IPS DF 4.7 (cell line): Measurements from ENCODE around the gene RPS19.
A peak's percentile ranks its signal among the peaks of the same experiment; 100 is the strongest.

Source experiments
- DNase-seq: peaks from one replicate; pipeline ENCODE4 v3.0.0-alpha.2; 2013; ENCODE audit warnings: low spot score; ENCODE audit errors: extremely low read depth

RPS19 gene

GRCh38 chr19:41859618-41860418, at the start of gene RPS19:
TSS of gene RPS19 (plus strand) at chr19:41860255. CDS start at chr19:41860775, 520 bp downstream.
- DNase-seq, result peak; percentile 94

DNA sequence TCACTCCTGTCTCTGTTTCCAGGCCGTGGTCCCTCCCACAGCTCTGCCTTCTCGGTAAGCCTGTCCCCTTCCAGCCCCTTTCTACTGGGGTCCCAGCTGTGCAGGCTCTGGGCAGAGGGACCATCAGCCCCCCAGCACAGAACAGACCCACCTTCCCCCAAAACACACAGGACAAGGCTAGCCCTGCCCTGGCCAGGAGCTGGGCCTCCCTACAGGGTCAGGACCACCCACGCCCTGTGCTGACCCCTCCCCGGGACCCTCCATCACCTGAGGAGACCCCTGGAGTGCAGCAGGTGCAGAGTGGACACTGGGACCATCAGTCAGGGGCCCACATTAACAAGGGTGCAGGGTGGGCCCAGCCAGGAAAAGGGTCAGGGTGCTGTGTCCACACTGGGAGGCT, 49.8 kb upstream of the RPS19 start:
- no peak for DNase-seq

- no peak for DNase-seq
Measured at GRCh38 chr19:41811036-41811435, 49.0 kb upstream of the RPS19 start.

DNA sequence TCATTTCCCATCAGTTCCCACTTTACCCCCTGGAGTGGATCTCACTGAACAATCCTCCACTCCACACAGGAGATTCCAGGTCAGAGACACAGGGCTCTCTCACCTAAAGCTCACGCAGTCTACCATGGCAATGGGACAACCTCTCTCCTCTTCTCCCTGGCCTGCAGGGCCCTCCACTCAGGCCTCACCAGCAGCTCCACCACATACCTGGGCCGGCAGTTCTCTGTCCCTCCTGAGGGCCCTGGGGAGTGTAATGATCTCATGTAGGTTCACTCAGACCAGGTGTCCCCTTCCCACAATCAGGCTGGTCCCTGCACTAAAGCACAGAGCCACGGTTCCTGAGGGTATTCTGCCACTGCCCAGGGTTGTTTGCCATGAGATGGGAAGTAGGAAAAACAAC, 48.1 kb upstream of the RPS19 start:
- DNase-seq, result no peak

DNA sequence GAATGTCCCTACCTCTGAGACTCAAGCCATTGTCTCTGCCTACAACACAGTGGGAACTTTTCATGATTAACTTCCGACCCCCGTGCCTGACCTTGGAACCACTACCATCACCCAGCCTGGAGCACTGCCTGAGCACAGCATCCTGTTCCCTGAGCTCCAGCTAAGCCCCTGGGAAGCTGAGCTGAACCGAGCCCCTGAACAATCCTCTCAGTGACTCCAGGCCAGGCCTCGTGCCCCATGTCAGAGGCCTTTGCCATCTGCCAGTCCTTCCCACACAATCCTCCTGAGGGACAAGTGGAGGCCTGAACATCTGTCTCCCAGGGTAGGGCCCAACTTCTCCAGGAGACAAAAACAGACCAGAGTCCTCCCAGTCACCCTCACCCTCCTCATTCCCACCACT, 46.1 kb upstream of the RPS19 start:
- no peak for DNase-seq

GRCh38 chr19:41815301-41815700, 44.8 kb upstream of the RPS19 start:
- DNase-seq, result no peak

- no peak for DNase-seq
Measured at GRCh38 chr19:41816761-41817160, 43.3 kb upstream of the RPS19 start.

GRCh38 chr19:41821003-41821735, 38.9 kb upstream of the RPS19 start:
- no peak for DNase-seq

GRCh38 chr19:41837981-41838708, 21.9 kb upstream of the RPS19 start:
- DNase-seq, result no peak

- no peak for DNase-seq
Measured at GRCh38 chr19:41839211-41839610, 20.8 kb upstream of the RPS19 start.

DNA sequence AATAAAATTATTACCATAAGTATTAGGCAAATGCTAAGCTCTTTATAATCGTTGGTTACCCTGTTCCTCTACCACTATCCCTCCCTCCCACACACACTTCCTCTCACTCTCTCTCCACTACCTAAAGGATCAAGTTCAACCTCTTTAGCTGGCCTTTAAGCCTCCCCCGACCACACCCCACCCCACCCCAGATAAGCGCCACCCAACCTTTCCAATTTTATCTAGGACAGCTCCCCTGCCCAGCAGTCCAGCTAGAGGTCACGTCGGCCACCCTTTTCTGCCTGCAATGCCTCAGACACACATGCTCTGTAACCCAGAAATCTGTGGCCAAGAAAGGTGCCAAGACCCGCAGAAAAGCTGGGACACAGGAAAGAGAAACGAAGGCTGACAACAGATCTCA, 16.7 kb upstream of the RPS19 start:
- DNase-seq, result no peak

DNA sequence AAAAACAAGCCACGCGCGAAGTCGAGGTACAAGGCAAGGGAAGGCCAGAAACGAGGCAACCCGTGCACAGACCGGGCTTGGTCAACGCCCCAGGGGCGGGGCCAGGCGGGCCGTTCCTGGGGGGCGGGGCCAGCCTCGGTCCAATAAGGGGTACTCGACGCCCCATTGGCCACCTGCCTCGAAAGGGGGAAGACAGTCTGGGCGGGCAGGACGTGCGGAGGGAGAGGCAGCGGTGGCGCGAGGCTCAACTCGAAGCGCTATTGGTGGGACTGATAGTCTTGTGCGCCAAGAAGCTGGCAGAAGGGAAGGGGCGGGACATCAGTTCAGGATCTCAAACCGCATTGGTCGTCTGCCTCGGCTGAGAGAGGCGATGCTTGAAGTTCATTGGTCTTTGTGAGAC, 15.5 kb upstream of the RPS19 start, which contains the start of gene LYPD4:
LYPD4 (minus strand) TSS at position 83 of the 400 bp plus-strand sequence. CDS start 5,398 bp downstream, outside the sequence.
- no peak for DNase-seq

DNA sequence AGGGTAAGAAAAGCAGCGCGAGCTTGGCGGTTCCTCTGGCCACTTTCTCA, 15.2 kb upstream of the RPS19 start, which contains the start of gene DMRTC2:
DMRTC2 (plus strand) TSS at position 42 of the 50 bp plus-strand sequence. CDS start 2,387 bp downstream, outside the sequence.
- DNase-seq, result no peak

GRCh38 chr19:41845051-41845590, 14.9 kb upstream of the RPS19 start:
- DNase-seq, result no peak

- DNase-seq, result no peak
Measured at GRCh38 chr19:41847351-41848105, 12.5 kb upstream of the RPS19 start.

DNA sequence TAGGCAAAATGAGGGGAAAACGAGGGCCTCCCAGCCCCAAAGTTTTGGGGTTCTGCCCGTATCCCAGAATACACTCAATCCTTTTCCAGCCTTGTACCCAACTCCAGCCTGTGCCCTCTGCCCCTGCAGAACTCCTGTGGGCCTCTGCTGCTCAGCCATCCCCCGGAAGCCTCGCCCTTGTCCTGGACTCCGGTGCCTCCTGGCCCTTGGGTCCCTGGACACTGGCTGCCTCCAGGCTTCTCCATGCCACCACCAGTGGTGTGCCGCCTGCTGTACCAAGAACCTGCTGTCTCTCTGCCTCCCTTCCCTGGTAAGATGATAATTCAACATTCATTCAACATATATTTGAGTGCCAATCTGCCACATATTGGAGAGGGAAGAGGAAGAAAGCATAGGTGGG, 11.4 kb upstream of the RPS19 start:
- DNase-seq, result no peak

- DNase-seq, result no peak
Measured at GRCh38 chr19:41849067-41849466, 11.0 kb upstream of the RPS19 start.

GRCh38 chr19:41850381-41850780, 9.7 kb upstream of the RPS19 start:
- DNase-seq, result no peak

DNA sequence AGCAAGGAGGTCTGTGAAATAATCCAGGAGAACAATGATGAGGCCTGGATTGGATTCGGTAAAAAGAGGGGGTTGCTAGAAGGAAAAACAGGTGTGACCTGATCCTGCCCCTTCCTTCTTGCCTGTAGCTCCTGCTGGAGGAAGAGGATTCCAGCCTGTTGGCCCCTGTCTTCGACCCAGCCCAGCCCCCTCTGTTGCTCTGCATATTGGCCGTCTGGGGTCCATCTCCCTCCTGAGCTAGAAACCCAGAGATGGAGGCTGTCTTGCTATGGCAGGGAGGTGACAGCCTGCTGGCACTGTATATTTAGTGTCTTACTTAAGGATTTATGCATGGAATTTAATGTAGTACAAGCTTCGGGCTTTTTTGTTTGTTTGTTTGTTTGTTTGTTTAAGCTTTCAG, 8.6 kb upstream of the RPS19 start:
- DNase-seq, result no peak

GRCh38 chr19:41853344-41853743, 6.7 kb upstream of the RPS19 start:
- DNase-seq, result no peak

DNA sequence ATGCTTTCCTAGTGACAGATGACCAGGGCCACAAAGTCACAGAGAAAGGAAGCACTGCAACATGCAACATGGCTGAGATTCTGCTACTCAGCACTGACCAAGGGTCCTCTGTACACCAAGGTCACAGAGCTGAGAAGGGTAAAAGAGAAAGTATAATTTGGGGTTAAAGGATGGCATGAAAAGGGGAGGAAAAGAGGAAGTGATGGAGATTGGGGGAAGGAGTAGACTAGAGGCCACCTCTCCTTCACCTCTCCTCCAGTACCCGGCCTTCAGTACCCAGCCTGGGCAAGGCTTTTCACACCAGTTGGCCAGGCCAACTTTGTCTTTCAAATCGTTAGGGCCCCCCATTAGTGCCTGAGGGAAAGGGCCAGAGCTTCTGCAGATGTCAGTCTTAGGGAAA, 6.3 kb upstream of the RPS19 start:
- DNase-seq, result no peak

GRCh38 chr19:41859213-41859617, 840 bp upstream of the RPS19 start:
- DNase-seq, result no peak
